Keratinocyte (primary cell): ENCODE measurements around the gene AXIN1. TPM values are rescaled to one million over a fixed set of nuclear protein-coding genes. Genes with fewer than 3 reads are reported as not detected.
"Not testable (repeated sequence)": the region's sequence is repeated elsewhere in the genome, so short reads cannot be mapped to it uniquely, and the experiment has no call there.

Source experiments
- DNase-seq: peaks from one replicate; pipeline ENCODE4 v3.0.0-alpha.2; 2011; ENCODE audit warnings: low read depth, missing footprints, low spot score
- FAIRE-seq: peaks from 2 replicates; lab custom pipeline; 2011; peaks lifted over from hg19 to GRCh38; lab: Jason Lieb, UNC
- H2AFZ ChIP-seq: 2 replicates; pipeline ENCODE4 v1.6.0; 2012; ENCODE audit warnings: low read length, control low read depth, inconsistent platforms; ENCODE audit not compliant: control insufficient read depth
- H3K27ac ChIP-seq: 2 replicates; pipeline ENCODE4 v1.5.1; 2011; ENCODE audit warnings: low read length; ENCODE audit not compliant: control insufficient read depth, insufficient read depth
- H3K27me3 ChIP-seq: 3 replicates; pipeline ENCODE4 v1.6.0; 2011; ENCODE audit warnings: low read length; ENCODE audit not compliant: control insufficient read depth, insufficient read depth; ENCODE audit errors: extremely low read depth
- H3K36me3 ChIP-seq, 2 experiments: 2 replicates in 1 of 2; 3 replicates in 1 of 2; pipeline ENCODE4 v1.5.1; 2011; ENCODE audit warnings: low read length in 2 of 2, mild to moderate bottlenecking in 1 of 2; ENCODE audit not compliant: control insufficient read depth in 2 of 2, insufficient read depth in 2 of 2; ENCODE audit errors: extremely low read depth in 1 of 2
- H3K4me1 ChIP-seq: 3 replicates; pipeline ENCODE4 v1.5.1; 2011; ENCODE audit warnings: low read length; ENCODE audit not compliant: control insufficient read depth, insufficient read depth; ENCODE audit errors: extremely low read depth
- H3K4me2 ChIP-seq: 3 replicates; pipeline ENCODE4 v1.6.0; 2011; ENCODE audit warnings: low read depth, low read length; ENCODE audit not compliant: control insufficient read depth, insufficient read depth; ENCODE audit errors: extremely low read depth
- H3K4me3 ChIP-seq, 3 experiments: fragments of 200-600 bp in 1 of 3; sonication (generic) in 1 of 3; 2 replicates in 2 of 3; 3 replicates in 1 of 3; pipeline ENCODE4 v1.5.1; 2011 to 2016; ENCODE audit warnings: low read length in 3 of 3, mild to moderate bottlenecking in 3 of 3, control low read depth in 2 of 3, inconsistent platforms in 1 of 3, low read depth in 1 of 3, mixed read lengths in 1 of 3, mixed run types in 1 of 3, moderate library complexity in 1 of 3; ENCODE audit not compliant: control insufficient read depth in 2 of 3, insufficient read depth in 2 of 3; ENCODE audit errors: extremely low read depth in 1 of 3
- H3K79me2 ChIP-seq: 2 replicates; pipeline ENCODE4 v1.6.0; 2012; ENCODE audit warnings: low read length; ENCODE audit not compliant: control insufficient read depth, insufficient read depth
- H3K9ac ChIP-seq: 3 replicates; pipeline ENCODE4 v1.6.0; 2011; ENCODE audit warnings: low read length; ENCODE audit not compliant: control insufficient read depth, insufficient read depth; ENCODE audit errors: extremely low read depth
- H3K9me1 ChIP-seq: 3 replicates; pipeline ENCODE4 v1.6.0; 2011; ENCODE audit warnings: low read length; ENCODE audit not compliant: control insufficient read depth, insufficient read depth; ENCODE audit errors: extremely low read depth
- H3K9me3 ChIP-seq: 2 replicates; pipeline ENCODE4 v1.5.1; 2012; ENCODE audit warnings: low read depth, low read length; ENCODE audit not compliant: control insufficient read depth
- H4K20me1 ChIP-seq: 3 replicates; pipeline ENCODE4 v1.6.0; 2011; ENCODE audit warnings: low read length; ENCODE audit not compliant: control insufficient read depth, insufficient read depth; ENCODE audit errors: extremely low read depth
- EZH2 ChIP-seq: IDR thresholded peaks from one replicate; pipeline ENCODE4 v1.6.1; 2012; ENCODE audit warnings: inconsistent platforms, mild to moderate bottlenecking, low read length, moderate library complexity
- dilution Hi-C: fragments of 300-500 bp; cut with MboI; formaldehyde crosslinking; loops from one replicate; pipeline ENCODE4 v1.7.0; 2020; ENCODE audit warnings: low sequenced_read_pairs; ENCODE audit not compliant: extremely low pct_ligation_motif_present
- polyA plus RNA-seq, 5 experiments: library from polyadenylated mRNA; depleted of rRNA in 3 of 5; stranded (reverse) in 3 of 5; stranded (forward) in 1 of 5; unstranded in 1 of 5; fragments of >200 nt; gene quantifications; 1 replicate in 1 of 5; 2 replicates in 3 of 5; 3 replicates in 1 of 5; pipeline versions ENCODE4 v1.2.1 to v1.2.3, GENCODE V29; 2011 to 2012; ENCODE audit warnings: missing spikeins in 2 of 5, low read depth in 1 of 5, low replicate concordance in 1 of 5
- TF ChIP-seq, protein P1 (sequence below), 3 experiments: IDR thresholded peaks in 1 of 3; conservative IDR thresholded peaks in 1 of 3; optimal IDR thresholded peaks in 1 of 3; 2 replicates in 2 of 3; 3 replicates in 1 of 3; pipeline versions ENCODE3 to v1.5.1; 2011; ENCODE audit warnings: low read length in 3 of 3, mild to moderate bottlenecking in 3 of 3, moderate library complexity in 2 of 3, control low read depth in 1 of 3, inconsistent platforms in 1 of 3; ENCODE audit not compliant: insufficient read depth in 2 of 3; ENCODE audit errors: extremely low read depth in 1 of 3

Gene AXIN1
- polyA plus RNA-seq, 1 donor (not counting 4 experiments of a cell fraction or from before 2014, with no cell fraction given), result 8.8 TPM

DNA sequence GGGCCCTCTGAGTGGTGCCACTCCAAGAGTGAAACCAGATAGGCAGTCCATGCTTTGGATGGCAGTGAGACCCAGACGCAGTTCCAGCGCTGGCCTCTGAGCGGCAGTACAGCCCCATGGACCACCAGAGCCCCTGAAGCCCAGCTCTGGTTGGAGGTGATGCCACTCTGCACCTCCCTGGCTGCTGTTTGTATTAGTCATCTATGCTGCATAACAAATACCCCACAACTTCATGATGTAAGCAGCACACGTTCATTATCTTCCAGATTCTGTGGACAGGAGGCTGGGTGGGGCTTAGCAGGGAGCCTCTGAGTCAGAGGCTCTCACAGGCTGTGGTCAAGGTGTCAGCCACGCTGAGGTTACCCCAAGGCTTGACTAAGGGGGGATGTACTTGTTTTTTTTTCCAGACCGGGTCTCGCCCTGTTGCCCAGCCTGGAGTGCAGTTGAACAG lies 39.4 kb upstream of the AXIN1 start:
- Histone ChIP-seq H4K20me1 (no peaks in the 10 kb centered on the region), H3K4me1 (no peaks in the 10 kb centered on the region), H3K9me1 (no peaks in the 10 kb centered on the region), H3K9me3 (peaks cover 5% of the 10 kb centered on the region), H3K4me2 (no peak overlapping the region), H3K36me3 (no peaks in the 10 kb centered on the region), H3K27ac (no peak overlapping the region), H3K27me3 (no peaks in the 10 kb centered on the region), H3K4me3 (no peak overlapping the region), H2AFZ (no peak overlapping the region), H3K79me2 (no peaks in the 10 kb centered on the region), H3K9ac (no peak overlapping the region)
- dilution Hi-C loops, result no loop called here
- DNase-seq (peak; percentile 65), FAIRE-seq (no peak)
- TF ChIP-seq, protein P1, sequence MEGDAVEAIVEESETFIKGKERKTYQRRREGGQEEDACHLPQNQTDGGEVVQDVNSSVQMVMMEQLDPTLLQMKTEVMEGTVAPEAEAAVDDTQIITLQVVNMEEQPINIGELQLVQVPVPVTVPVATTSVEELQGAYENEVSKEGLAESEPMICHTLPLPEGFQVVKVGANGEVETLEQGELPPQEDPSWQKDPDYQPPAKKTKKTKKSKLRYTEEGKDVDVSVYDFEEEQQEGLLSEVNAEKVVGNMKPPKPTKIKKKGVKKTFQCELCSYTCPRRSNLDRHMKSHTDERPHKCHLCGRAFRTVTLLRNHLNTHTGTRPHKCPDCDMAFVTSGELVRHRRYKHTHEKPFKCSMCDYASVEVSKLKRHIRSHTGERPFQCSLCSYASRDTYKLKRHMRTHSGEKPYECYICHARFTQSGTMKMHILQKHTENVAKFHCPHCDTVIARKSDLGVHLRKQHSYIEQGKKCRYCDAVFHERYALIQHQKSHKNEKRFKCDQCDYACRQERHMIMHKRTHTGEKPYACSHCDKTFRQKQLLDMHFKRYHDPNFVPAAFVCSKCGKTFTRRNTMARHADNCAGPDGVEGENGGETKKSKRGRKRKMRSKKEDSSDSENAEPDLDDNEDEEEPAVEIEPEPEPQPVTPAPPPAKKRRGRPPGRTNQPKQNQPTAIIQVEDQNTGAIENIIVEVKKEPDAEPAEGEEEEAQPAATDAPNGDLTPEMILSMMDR (optimal IDR thresholded peaks at IDR 0.05 in 1 of 3, IDR thresholded peaks at IDR 0.05 in 1 of 3, conservative IDR thresholded peaks at IDR 0.05 in 1 of 3; ENCODE audit: extremely low read depth in 1 of 3, insufficient read depth in 2 of 3, low read length in 3 of 3), result peak; percentile 76 to 95 (median 88)
- no peak for TF ChIP-seq EZH2

DNA sequence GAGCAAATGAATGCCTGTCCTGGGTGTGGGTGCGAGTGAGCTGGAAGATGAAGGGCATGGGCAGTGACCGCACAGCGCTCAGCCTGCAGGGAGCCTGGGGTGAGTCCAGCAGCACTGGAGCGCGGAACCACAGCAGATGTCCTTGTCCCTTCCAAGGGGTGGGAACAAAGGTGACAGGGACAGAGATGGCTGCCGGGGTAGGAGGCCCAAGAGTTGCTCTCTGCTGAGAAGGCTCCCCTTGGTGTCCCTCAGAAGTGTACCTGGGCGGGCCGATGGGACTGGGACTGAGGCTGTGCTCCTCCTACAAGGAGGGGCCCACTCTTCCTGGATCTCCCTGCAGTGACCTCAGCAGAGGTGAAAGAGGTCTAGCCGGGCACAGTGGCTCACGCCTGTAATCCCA lies 36.8 kb upstream of the AXIN1 start:
- H3K36me3 ChIP-seq, result no peaks in the 10 kb centered on the region
- H3K9me3 ChIP-seq, result peaks cover 5% of the 10 kb centered on the region
- H4K20me1 ChIP-seq, result no peaks in the 10 kb centered on the region
- H3K9ac ChIP-seq, result no peak overlapping the region
- DNase-seq (no peak), FAIRE-seq (no peak)
- TF ChIP-seq, protein P1 (optimal IDR thresholded peaks at IDR 0.05 in 1 of 3, IDR thresholded peaks at IDR 0.05 in 1 of 3, conservative IDR thresholded peaks at IDR 0.05 in 1 of 3; ENCODE audit: extremely low read depth in 1 of 3, insufficient read depth in 2 of 3, low read length in 3 of 3), result no peak
- no peak for TF ChIP-seq EZH2
- no peaks in the 10 kb centered on the region for H3K9me1 ChIP-seq
- H3K4me2 ChIP-seq, result no peak overlapping the region
- no peaks in the 10 kb centered on the region for H3K27me3 ChIP-seq
- H2AFZ ChIP-seq, result no peak overlapping the region
- no peak overlapping the region for H3K4me3 ChIP-seq
- H3K79me2 ChIP-seq, result no peaks in the 10 kb centered on the region
- no peak overlapping the region for H3K27ac ChIP-seq
- dilution Hi-C loops, result no loop called here
- H3K4me1 ChIP-seq, result no peaks in the 10 kb centered on the region

DNA sequence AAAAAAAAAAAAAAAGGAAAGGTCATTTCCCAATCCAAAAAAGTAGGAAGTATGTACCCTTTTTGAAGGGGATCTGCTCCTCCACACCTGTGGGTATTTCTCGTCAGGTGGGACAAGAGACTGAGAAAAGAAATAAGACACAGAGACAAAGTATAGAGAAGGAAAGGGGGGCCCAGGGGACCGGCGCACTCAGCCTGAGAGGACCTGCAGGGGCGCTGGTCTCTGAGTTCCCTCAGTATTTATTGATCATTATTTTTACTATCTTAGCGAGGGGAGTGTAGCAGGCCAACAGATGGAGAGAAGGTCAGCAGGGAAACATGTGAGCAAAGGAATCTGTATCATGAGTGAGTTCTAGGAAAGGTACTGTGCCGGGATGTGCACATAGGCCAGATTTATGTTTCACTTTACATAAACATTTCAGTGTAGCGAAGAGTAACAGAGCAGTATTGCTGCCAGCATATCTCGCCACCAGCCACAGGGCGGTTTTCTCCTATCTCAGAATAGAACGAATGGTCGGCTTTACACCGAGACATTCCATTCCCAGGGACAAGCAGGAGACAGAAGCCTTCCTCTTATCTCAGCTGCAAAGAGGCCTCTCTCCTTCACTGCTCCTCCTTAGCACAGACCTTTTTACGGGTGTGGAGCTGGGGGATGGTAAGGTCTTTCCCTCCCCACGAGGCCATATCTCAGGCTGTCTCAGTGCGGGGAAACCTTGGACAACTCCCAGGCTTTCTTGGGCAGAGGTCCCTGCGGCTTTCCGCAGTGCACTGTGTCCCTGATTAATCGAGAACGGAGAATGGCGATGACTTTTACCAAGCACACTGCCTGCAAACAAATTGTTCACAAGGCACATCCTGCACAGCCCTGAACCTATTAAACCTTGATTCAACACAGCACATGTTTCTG lies 35.5 kb upstream of the AXIN1 start:
- H3K9ac ChIP-seq, H4K20me1 ChIP-seq, H3K9me1 ChIP-seq, FAIRE-seq, dilution Hi-C loops, H3K9me3 ChIP-seq, H3K27ac ChIP-seq, H3K27me3 ChIP-seq, H3K4me2 ChIP-seq, H2AFZ ChIP-seq, H3K4me3 ChIP-seq, H3K4me1 ChIP-seq, H3K36me3 ChIP-seq, DNase-seq, H3K79me2 ChIP-seq: not testable (repeated sequence)
